IPS DF 4.7 (cell line): ENCODE results near the gene NDUFAF8.

Experiments used
- DNase-seq: peaks from one replicate; pipeline ENCODE4 v3.0.0-alpha.2; 2013; ENCODE audit warnings: low spot score; ENCODE audit errors: extremely low read depth

The NDUFAF8 gene

GRCh38 chr17:81273698-81274470 is 34.8 kb downstream of the NDUFAF8 start:
- DNase-seq = no peak

DNA sequence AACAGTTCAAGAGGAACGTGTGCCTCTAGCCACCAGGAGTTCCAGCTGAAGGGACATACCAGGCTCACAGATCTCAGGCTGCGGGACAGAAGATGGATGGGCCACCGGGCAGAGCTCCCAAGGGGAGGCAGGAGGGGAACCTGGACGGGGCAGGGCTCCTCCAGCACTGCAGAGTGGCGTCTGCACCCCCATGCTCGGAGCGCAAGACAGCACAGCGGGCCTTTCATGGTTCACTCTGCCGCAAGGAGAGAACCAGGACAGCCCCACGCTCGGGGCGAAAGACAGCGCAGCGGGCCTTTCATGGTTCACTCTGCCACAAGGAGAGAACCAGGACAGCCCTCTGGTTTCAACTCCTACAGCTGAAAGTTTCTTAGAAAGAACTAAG is 35.3 kb downstream of the NDUFAF8 start:
- no peak for DNase-seq

DNA sequence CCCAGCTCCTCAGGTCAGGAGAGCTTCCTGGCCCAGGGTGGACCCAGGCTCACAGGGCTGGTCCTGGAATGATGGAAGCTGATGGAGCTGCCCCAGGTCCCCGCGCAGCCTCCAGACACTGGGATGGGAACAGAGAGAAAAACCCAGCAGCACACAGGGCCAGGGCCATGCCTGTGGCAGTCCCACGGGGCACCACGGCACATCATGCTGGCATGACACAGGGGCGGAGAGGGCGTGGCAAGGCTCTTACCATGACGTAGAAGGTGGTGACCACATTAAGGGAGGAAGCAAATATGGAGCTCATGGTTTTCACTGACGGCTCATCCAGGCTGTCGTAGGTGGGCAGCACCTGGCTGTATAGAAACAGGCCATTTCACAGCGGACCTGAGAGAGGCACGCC is 37.7 kb downstream of the NDUFAF8 start:
- no peak for DNase-seq

GRCh38 chr17:81277421-81277820 is 38.3 kb downstream of the NDUFAF8 start:
- no peak for DNase-seq

- DNase-seq = no peak
These were observed 39.0 kb downstream of the NDUFAF8 start for GRCh38 chr17:81277946-81278693.

DNA sequence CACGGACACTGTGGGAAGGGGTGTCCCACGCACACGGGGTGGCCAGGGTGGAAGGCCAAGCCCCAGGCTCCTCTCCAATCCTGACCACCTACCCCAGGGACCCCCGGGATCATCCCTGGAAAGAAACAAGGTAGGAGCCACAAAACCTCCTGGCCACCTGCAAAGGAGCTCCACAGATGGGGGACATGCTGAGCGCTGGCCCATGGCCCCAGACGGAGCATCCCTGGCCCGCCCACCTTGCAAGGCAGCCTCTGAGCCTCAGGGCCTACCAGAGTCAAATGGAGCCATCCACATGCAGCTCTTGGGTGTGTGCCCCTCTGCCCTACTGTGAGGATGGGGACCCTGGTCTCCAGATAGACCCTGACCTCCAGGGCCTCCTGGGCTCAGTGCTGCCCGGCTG is 39.7 kb downstream of the NDUFAF8 start:
- DNase-seq = no peak

GRCh38 chr17:81279278-81280275 is 40.5 kb downstream of the NDUFAF8 start:
- DNase-seq = no peak

GRCh38 chr17:81280571-81280970 is 41.5 kb downstream of the NDUFAF8 start:
- DNase-seq = no peak

DNA sequence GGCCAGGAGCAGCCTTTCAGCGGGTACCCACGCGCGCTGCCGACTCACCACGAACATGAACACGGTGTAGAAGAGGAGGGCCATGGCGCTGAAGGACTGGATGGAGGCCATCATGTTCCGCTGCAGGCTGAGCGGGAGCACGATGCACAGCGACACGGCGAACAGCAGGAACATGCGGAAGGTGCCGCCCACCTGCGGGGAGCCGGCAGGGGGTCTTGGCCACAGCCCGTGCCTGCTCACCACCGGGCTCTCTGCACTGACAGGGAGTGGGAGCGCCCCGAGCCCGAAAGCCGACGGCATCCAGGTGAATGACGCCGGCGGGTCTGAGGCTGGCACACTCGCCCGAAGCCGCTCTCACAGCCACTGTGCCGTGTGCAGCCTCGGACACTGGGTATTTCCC is 43.0 kb downstream of the NDUFAF8 start:
- no peak for DNase-seq

DNA sequence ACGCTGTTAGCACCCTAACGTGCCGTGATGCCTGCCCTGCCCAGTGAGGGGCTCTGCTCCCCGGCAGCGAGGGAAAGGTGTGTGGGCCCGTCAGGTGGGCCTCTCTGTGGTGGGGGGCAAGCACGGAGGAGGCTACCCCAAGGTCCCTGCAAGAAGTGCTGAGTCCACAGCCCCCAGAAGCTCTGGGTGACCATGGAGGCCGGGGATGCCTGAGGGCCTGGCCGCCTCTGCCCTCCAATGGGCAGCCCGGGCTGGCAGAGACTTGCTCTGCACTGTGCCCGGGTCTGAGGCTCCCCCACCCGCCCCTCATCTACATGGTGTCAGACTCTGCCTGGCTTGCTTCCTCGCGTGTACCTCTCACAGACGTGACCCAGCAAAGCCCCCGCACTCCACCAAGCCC is 43.8 kb downstream of the NDUFAF8 start:
- no peak for DNase-seq

DNA sequence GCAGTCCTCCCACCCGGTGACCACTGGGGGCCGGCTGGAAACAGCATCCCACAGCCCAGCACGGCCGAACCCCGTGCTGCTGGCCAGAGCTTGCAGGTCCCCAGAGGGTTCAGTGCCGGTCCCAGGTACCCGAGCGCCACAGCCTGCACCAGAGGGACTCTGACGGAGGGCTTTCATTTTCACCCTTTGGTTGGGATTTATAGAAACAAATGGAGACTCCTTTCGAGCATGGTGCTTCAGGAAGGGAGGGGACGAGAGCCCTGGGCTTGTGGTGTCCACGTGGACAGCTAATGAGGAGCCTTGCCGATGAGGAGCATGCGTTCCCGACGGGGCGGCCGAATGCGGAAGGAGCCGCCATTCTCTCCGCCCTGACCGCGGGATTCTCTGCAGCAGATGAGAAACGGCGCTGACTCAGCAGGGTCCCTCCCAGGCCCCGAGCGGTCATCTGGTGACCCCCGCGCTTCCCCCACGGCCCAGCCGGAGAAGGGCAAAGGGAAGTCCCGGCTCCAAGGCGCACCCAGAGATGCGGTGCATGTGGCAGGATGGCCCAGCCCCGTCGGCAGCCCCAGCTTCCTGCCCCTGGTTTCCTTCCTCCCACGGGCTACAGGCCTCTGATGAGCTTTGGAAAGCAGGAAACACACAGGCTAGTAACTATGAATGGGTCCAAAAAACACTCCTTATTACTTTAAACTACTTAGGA is 46.2 kb downstream of the NDUFAF8 start:
- DNase-seq = no peak

DNA sequence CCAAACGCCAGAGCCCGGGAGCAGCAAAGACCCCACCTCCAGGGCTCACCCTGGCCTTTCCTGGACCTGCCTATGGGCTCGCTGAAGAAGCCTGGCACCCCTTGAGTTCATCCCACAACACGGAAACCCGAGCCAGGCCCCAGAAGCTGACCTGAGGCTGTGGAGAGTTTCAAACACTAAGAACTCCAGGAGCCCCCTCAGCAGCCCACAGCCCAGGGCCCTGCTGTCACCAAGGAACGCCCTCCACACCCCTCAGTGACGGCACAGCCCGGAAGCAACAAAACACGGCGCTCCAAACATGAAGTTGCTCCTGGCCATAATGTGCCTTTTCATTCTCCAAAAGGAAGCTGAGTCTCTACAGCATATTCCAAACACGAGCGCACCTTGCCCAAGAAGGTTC is 46.8 kb downstream of the NDUFAF8 start:
- no peak for DNase-seq

DNA sequence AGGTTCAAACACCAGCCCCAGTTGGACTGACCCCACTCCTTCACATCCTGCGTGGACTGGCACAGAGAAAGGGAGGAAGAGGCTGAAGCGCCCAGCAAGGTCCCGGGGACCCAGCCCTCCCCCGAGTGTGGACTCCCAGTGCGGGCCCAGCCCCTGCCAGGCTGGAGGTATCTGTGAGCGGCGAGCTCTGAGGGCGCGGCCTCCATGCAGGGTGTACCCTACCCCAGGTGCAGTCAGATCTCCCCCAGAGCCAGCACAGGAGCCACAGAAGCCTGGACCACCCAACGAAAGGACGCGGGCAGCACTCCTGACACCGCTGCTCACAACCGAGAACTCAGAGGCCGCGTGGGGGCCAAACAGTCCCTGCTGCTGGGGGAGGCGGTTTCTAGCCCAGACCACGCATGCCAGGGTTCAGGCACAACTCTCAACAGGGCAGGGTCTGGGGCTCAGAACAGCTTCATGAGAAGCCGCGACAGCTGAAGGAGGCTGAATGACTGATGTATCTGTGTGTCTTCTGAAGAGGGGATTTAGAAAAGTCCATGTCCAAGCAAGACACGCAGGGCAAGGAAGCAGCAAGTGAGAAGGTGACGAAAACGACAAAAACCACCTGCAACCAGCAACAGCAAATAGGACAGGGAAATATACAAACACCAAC is 47.5 kb downstream of the NDUFAF8 start:
- DNase-seq = no peak

DNA sequence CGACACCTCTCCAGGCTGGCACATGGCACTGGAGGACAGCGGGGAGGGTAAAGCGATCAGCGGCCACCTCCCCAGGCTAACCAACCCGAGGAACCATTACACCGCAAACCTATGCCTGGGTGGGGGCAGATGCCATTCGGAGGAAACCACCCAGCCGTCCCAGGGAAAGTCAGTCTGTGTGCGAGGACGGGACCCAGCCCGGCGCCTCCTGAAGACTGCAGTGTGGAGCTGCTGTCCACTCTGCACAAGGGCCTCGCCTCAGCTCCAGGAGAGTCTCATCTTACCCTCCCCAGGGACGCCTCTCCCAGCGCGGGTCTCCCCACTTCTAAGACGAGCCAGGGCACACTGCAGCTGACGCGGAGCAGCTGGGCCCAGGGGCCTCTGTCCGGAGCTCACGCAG is 48.0 kb downstream of the NDUFAF8 start:
- DNase-seq = no peak

DNA sequence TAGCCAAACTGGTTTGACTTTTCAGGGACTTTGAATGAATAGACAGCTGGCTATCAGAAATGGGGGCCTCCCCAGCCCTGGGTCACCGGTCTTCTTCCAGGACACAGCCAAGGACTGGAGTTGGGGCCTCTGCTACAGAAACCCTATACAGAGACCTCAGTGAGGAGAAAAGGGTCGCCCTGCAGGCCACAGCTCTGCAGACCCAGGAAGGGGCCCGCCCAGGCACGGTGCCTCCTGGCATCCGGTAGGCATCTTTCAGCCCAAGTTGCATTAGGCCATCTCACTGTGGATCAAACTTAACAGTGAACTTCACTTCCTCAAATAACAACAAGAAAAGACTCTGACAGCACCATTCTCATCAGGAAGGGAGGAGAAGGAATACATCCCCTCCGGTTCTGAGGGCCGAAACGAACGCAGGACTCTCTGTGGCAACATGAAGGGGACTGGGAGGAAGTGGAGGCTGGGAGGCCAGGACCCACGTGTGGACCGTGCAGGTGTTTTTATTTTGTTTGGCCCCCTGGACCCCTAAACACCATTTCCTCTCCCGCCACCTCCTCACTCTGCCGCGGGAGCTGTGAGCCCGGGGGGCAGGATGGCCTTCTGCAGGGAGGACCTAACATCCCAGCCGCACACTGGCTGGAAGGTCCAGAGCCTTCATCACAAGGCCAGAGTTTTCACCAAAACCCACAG is 48.8 kb downstream of the NDUFAF8 start:
- DNase-seq = no peak

DNA sequence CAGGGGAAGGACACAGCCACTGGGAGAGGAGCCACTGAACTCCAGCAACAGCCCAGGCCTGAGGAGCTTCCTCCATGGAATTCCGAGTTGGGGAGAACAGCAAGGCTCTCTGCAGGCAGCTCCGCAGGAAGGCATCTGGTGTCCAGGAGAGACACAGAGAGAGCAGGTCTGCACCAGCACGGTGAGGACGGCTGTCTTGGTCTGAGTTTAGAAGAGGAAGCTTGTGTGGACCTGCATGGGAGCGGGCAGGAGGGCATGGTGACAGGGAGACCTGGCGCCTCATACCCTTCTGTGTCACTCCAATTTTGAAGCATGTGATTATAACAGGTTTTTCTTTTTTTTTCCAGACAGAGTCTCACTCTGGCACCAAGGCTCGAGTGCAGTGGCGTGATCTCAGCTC is 49.6 kb downstream of the NDUFAF8 start:
- no peak for DNase-seq

DNA sequence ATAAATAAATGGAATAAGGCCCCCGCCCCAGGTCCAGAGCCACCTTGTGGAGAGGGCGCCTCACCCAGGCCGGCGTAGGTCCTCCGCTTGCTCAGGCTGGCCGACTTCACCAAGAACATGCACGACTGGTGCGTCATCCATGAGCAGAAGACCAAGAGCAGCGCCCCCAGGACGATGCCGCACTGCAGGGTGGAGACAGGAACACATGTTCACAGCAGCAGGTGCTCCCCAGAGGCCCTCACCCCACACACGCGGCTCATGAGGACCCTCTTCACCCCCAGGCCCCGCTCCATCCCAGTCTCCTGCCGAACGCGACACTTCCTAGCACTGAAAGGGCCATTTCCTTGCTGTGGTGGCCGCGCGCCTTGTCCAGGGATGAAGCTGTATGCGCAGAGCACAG is 50.5 kb downstream of the NDUFAF8 start:
- DNase-seq = no peak

GRCh38 chr17:81290230-81290629 is 51.1 kb downstream of the NDUFAF8 start:
- DNase-seq = no peak
